HuH-7 (cell line): ENCODE measurements around the gene PSMD4.

ENCODE experiments used
- DNase-seq: peaks from one replicate; pipeline ENCODE4 v3.0.0; 2011; ENCODE audit warnings: low spot score

The PSMD4 gene

DNA sequence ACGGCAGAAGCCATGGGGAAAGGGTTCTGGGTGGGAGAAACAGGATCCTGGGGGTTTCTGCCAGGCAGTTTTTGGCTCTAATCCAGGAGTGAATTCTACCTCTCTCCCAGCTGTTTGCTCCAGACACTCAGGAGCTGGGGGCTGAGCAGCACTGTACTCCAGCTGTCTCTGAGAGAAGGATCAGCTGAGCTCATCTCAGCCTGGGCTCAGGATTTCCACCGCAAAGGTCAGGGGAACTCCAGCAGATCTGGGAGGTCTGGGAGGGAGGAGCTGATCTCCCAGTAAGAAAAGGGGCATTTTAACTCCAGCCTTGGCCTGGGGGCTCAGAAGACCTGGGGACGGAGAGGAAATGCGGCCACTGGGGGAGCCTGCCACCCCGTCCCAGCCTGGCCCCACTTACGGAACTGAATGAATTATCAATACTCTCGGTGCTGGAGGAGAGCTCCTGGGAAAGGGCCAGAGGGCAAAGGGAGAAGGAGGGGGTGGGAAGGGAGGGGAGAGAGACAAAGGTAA lies 55.3 kb downstream of the PSMD4 start:
- DNase-seq: no peak

GRCh38 chr1:151311011-151311410 lies 56.5 kb downstream of the PSMD4 start:
- DNase-seq: no peak

- DNase-seq: peak; percentile 37
These were observed 57.2 kb downstream of the PSMD4 start for GRCh38 chr1:151311589-151312331.

- no peak for DNase-seq
These were observed 57.9 kb downstream of the PSMD4 start for GRCh38 chr1:151312411-151312810.

DNA sequence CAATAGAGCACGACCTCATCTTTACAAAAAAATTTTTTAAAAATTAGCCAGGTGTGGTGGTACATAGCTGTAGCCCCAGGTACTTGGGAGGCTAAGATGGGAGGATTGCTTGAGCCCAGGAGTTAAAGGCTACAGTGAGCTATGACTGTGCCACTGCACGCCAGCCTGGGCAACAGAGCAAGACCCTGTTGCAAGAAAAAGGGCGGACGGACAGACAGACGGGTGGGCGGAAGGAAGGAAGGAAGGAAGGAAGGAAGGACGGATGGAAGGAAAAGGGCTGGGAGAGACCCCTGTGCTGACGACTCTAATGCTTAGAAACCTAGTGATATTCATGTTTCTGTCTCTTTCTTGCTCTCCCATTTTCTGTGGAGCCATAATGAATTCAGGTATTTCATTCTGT lies 58.3 kb downstream of the PSMD4 start:
- DNase-seq: no peak

- DNase-seq: no peak
These were observed 59.0 kb downstream of the PSMD4 start for GRCh38 chr1:151313501-151313900.

DNA sequence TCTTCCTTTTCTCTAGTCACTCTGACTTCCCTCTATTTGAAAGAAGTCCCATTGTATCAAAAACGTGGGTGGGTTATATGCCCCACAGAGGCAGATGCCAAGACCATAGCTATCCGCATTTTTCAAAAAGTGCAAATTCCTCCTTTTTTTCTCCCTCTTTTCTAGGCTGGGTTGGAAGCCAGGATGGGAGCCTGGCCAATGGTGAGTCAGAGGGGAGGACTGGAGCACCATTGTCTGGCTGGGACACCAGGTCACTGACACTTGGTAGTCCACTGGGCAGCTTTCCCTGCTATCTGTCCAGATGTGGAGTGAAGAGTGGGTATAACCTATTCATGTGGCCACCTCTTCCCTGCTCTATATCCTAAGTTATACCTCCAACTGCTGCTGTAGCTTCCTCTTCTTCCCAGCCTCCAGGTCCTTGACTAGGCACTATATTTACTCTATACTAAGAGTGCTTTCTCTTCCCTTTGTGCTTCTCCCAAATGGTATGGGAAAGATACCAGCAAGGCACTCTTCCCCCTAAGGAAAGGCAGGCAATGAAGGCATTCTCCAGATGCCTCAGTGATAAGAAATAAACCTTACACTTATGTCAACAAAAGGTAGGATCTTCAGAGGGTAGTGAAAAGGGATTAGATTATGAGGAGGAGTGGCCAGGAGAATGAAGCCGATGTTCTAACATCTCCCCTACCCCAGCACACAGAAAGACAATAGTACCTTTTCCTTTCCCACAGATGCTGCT lies 59.8 kb downstream of the PSMD4 start:
- DNase-seq: no peak

DNA sequence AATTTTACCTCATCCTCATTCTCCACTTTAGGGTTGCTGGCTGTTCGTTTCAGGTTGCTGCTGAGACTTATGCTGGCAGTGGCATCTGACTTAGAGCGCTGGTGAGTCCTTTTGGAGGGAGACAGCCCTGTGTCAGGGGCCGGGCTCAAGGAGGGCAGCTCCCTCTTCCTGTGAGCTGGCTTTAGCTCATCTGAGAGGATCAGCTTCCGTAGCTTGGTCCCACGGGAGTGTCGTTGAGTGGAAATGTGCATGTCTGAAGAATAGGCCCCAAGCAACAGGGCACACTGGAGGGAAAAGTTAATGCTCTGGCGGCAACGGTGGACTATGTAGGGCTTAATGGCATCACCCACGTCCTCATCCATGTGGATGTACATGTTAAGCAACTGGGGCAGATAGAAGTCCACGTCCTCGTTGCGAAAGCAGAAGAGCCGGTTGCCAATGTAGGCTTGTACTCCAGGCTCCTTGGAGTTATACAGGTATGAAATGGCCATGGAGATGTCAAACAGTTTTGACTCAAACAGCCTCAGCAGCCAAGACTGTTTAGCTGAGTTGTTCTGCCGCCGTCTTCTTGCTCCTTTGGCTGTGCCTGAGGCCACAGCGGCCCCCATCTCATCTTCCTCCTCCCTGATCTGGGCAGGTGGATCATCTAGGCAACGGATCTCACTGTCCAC lies 61.2 kb downstream of the PSMD4 start:
- DNase-seq: no peak
